RWPE2 (cell line): ENCODE results near the gene TRIM37.
"Not testable (repeated sequence)": the region's sequence is repeated elsewhere in the genome, so short reads cannot be mapped to it uniquely, and the experiment has no call there.

ENCODE experiments used
- ATAC-seq: fragments of 200-7000 bp; cut with Tn5 transposase; 3 replicates; pipeline ENCODE4 v1.9.1; 2021; ENCODE audit warnings: low read depth
- DNase-seq: peaks from one replicate; pipeline ENCODE4 v3.0.0-alpha.2; 2020; ENCODE audit warnings: low spot score
- H3K27ac ChIP-seq: fragments of 450-650 bp; 2 replicates; pipeline ENCODE4 v1.5.1; 2017; ENCODE audit warnings: mild to moderate bottlenecking; ENCODE audit not compliant: poor library complexity, severe bottlenecking
- H3K27me3 ChIP-seq: fragments of 250-450 bp; sonication (Bioruptor Pico); 2 replicates; pipeline ENCODE4 v1.5.1; 2021; ENCODE audit warnings: mild to moderate bottlenecking, moderate library complexity; ENCODE audit not compliant: insufficient read depth, poor library complexity, severe bottlenecking
- H3K36me3 ChIP-seq: fragments of 250-450 bp; sonication (Bioruptor Pico); 2 replicates; pipeline ENCODE4 v1.5.1; 2020; ENCODE audit warnings: low read depth, mild to moderate bottlenecking, moderate library complexity
- H3K4me1 ChIP-seq: fragments of 250-450 bp; sonication (Bioruptor Pico); 2 replicates; pipeline ENCODE4 v1.5.1; 2021; ENCODE audit warnings: mild to moderate bottlenecking, moderate library complexity; ENCODE audit not compliant: insufficient read depth, poor library complexity, severe bottlenecking
- H3K4me3 ChIP-seq: fragments of 250-450 bp; sonication (Bioruptor Pico); 2 replicates; pipeline ENCODE4 v1.5.1; 2021; ENCODE audit warnings: mild to moderate bottlenecking, moderate library complexity; ENCODE audit not compliant: severe bottlenecking
- H3K9me3 ChIP-seq: fragments of 250-450 bp; sonication (Bioruptor Pico); 2 replicates; pipeline ENCODE4 v1.5.1; 2021; ENCODE audit warnings: mild to moderate bottlenecking, moderate library complexity; ENCODE audit not compliant: severe bottlenecking
- CTCF ChIP-seq: fragments of 450-650 bp; IDR thresholded peaks from one replicate; pipeline ENCODE4 v1.5.1; 2017; ENCODE audit warnings: mild to moderate bottlenecking, moderate library complexity; ENCODE audit not compliant: poor library complexity, severe bottlenecking

Gene TRIM37

GRCh38 chr17:59149051-59149450 is 42.4 kb upstream of the TRIM37 start:
- Histone ChIP-seq H3K4me3 (no peak overlapping the region), H3K36me3 (peaks cover 69% of the 10 kb centered on the region), H3K4me1 (peaks cover 42% of the 10 kb centered on the region), H3K27me3 (no peaks in the 10 kb centered on the region), H3K9me3 (no peaks in the 10 kb centered on the region), H3K27ac (peak overlapping the region; percentile 26)
- DNase-seq = no peak
- peak; percentile 76 for ATAC-seq
- no peak for TF ChIP-seq CTCF

GRCh38 chr17:59145571-59146096 is 39.0 kb upstream of the TRIM37 start:
- Histone ChIP-seq H3K36me3 (peaks cover 63% of the 10 kb centered on the region), H3K4me3 (no peak overlapping the region), H3K9me3 (no peaks in the 10 kb centered on the region), H3K4me1 (peaks cover 19% of the 10 kb centered on the region), H3K27ac (no peak overlapping the region), H3K27me3 (no peaks in the 10 kb centered on the region)
- TF ChIP-seq CTCF = no peak
- no peak for ATAC-seq
- no peak for DNase-seq

GRCh38 chr17:59141860-59142259 is 35.2 kb upstream of the TRIM37 start:
- DNase-seq = no peak

GRCh38 chr17:59139939-59140338 is 33.3 kb upstream of the TRIM37 start:
- DNase-seq (no peak), ATAC-seq (peak; percentile 55; the same call in 2 of the 3 replicates)
- Histone ChIP-seq H3K4me3 (no peak overlapping the region), H3K36me3 (peaks cover 24% of the 10 kb centered on the region), H3K4me1 (peaks cover 11% of the 10 kb centered on the region), H3K27me3 (no peaks in the 10 kb centered on the region), H3K9me3 (no peaks in the 10 kb centered on the region), H3K27ac (peak overlapping the region; percentile 32)
- no peak for TF ChIP-seq CTCF

More at GRCh38 chr17:59141860-59142259, 35.2 kb upstream of the TRIM37 start:
- Histone ChIP-seq H3K27ac (peak overlapping the region; percentile 6), H3K4me3 (no peak overlapping the region), H3K27me3 (no peaks in the 10 kb centered on the region), H3K36me3 (peaks cover 41% of the 10 kb centered on the region), H3K9me3 (no peaks in the 10 kb centered on the region), H3K4me1 (peaks cover 11% of the 10 kb centered on the region)
- TF ChIP-seq CTCF = no peak
- peak; percentile 66 for ATAC-seq

GRCh38 chr17:59138339-59138738 is 31.7 kb upstream of the TRIM37 start:
- not testable (repeated sequence) for H3K4me3 ChIP-seq, H3K27ac ChIP-seq, H3K9me3 ChIP-seq, DNase-seq, ATAC-seq, H3K27me3 ChIP-seq
- peaks cover 11% of the 10 kb centered on the region for H3K4me1 ChIP-seq
- H3K36me3 ChIP-seq = peaks cover 18% of the 10 kb centered on the region
